Left kidney (tissue), 2 donors: ENCODE measurements around the gene NCAM1. TPM values are rescaled to one million over a fixed set of nuclear protein-coding genes. Genes with fewer than 3 reads are reported as not detected.

Experiments used
- DNase-seq: peaks from one replicate; pipeline ENCODE4 v3.0.0-alpha.2; 2013
- polyA plus RNA-seq: library from polyadenylated mRNA; unstranded; fragments of 120-200 nt; gene quantifications from one replicate; pipeline ENCODE4 v1.2.1, GENCODE V29; 2013; ENCODE audit not compliant: insufficient read length

Gene NCAM1
- polyA plus RNA-seq, 1 donor: 87.3 TPM

GRCh38 chr11:113129261-113129992, 168.2 kb downstream of the NCAM1 start:
- no peak for DNase-seq

GRCh38 chr11:113131036-113131775, 170.0 kb downstream of the NCAM1 start:
- DNase-seq: no peak

- no peak for DNase-seq
Observed at GRCh38 chr11:113133071-113133470, 171.9 kb downstream of the NCAM1 start.

- DNase-seq: no peak
Observed at GRCh38 chr11:113134626-113135025, 173.4 kb downstream of the NCAM1 start.

GRCh38 chr11:113137713-113138529, 176.7 kb downstream of the NCAM1 start:
- DNase-seq: no peak

GRCh38 chr11:113138731-113139130, 177.5 kb downstream of the NCAM1 start:
- no peak for DNase-seq

GRCh38 chr11:113141010-113141409, 179.8 kb downstream of the NCAM1 start:
- no peak for DNase-seq

- no peak for DNase-seq
Observed at GRCh38 chr11:113142508-113142907, 181.3 kb downstream of the NCAM1 start.

- DNase-seq: no peak
Observed at GRCh38 chr11:113147249-113147648, 186.0 kb downstream of the NCAM1 start.

GRCh38 chr11:113148076-113148475, 186.9 kb downstream of the NCAM1 start:
- DNase-seq: no peak

- no peak for DNase-seq
Observed at GRCh38 chr11:113148652-113149051, 187.4 kb downstream of the NCAM1 start.

GRCh38 chr11:113151521-113151920, 190.3 kb downstream of the NCAM1 start:
- DNase-seq: no peak

- DNase-seq: no peak
Observed at GRCh38 chr11:113152500-113152899, 191.3 kb downstream of the NCAM1 start.

GRCh38 chr11:113153847-113154246, 192.6 kb downstream of the NCAM1 start:
- no peak for DNase-seq

GRCh38 chr11:113159988-113160807, 199.0 kb downstream of the NCAM1 start:
- DNase-seq: no peak

GRCh38 chr11:113160808-113161124, 199.5 kb downstream of the NCAM1 start:
- no peak for DNase-seq

- DNase-seq: no peak
Observed at GRCh38 chr11:113161711-113162591, 200.7 kb downstream of the NCAM1 start.

GRCh38 chr11:113162592-113162962, 201.4 kb downstream of the NCAM1 start:
- DNase-seq: no peak

GRCh38 chr11:113163291-113164030, 202.2 kb downstream of the NCAM1 start:
- DNase-seq: no peak

GRCh38 chr11:113166280-113166679, 205.1 kb downstream of the NCAM1 start:
- no peak for DNase-seq
